Posterior cingulate gyrus (tissue), 11 donors: ENCODE results near the gene MED12.
A peak's percentile ranks its signal among the peaks of the same experiment; 100 is the strongest.
"Not testable (repeated sequence)": the region's sequence is repeated elsewhere in the genome, so short reads cannot be mapped to it uniquely, and the experiment has no call there.

Source experiments
- DNase-seq, 10 donors: peaks; one replicate each; pipeline versions ENCODE4 v3.0.0 to v3.0.0-alpha.2; 2020 to 2021; ENCODE audit warnings: mixed read lengths in 3 of 10
- intact Hi-C: fragments of 100-400 bp; cut with DNase I; formaldehyde crosslinking; loops from one replicate; pipeline ENCODE4 v1.15.1; 2023

MED12 gene

GRCh38 chrX:71154641-71155040 lies 36.2 kb downstream of the MED12 start:
- intact Hi-C loops = no loop called here

DNA sequence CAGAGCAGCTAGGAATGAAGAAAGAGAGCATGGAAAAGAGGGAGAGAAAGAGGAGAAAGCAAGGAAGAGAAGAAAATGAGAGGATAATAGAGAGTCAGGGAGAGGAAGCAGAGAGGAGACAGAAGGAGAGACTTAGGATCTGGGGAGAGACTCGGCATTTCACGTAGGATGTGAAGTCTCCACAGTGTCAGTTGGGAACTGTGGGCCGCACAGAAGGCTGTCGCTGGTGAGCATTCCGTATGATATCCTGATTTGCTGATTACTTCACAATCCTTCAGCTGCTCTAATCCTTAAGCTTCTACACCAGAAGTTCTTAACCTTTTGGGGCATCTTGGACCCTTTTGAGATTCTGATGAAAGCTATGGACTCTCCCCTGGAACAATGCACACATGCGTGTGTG lies 40.2 kb downstream of the MED12 start:
- intact Hi-C loops = no loop called here
- peak in 1 of 10 donors; percentile 62 for DNase-seq

More at GRCh38 chrX:71154641-71155040, 36.2 kb downstream of the MED12 start:
- peak in 1 of 10 donors; percentile 69 for DNase-seq

- DNase-seq = no peak
- intact Hi-C loops = no loop called here
Observed at GRCh38 chrX:71159335-71159734, 40.9 kb downstream of the MED12 start.

DNA sequence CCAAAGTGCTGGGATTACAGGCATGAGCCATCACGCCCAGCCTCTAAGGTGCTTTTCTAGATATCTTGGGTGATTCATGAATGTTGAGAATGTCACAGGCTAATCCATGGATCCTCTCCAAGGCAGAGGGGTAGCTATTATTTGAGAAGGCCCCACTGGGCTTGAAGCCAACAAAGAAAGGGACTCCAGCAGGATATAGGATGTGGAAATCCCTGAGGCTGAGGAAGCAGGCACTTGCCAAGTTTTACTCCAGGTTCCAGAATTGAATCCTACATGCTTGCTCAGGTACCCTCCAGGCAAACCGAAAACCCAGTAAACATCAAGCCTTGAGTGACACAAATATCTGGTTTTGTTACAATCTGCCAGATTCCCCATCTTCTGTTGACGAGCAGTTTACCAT lies 42.1 kb downstream of the MED12 start:
- intact Hi-C loops = no loop called here
- DNase-seq = no peak

- intact Hi-C loops = no loop called here
- DNase-seq = peak in 5 of 10 donors; percentile 23 to 88 (median 51)
Observed at GRCh38 chrX:71162981-71163380, 44.6 kb downstream of the MED12 start.

DNA sequence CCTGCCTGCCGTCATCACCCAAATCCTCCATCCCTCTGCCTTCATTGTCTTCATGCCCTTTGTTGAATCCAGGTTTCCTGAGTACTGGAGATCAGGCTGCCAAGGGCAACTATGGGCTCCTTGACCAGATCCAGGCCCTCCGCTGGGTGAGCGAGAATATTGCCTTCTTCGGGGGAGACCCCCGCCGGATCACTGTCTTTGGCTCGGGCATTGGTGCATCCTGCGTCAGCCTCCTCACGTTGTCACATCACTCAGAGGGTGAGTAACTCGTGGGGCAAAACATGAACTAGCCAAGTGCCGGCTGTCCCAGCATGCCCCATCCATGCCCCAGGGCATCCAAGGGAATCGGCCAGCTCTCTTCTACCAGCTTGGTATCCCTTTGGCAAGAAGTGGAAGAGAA lies 45.7 kb downstream of the MED12 start:
- DNase-seq = peak in 1 of 10 donors; percentile 81
- intact Hi-C loops = no loop called here

- intact Hi-C loops = no loop called here
- peak in 4 of 10 donors; percentile 28 to 89 (median 36) for DNase-seq
Observed at GRCh38 chrX:71166461-71166860, 48.1 kb downstream of the MED12 start.

DNA sequence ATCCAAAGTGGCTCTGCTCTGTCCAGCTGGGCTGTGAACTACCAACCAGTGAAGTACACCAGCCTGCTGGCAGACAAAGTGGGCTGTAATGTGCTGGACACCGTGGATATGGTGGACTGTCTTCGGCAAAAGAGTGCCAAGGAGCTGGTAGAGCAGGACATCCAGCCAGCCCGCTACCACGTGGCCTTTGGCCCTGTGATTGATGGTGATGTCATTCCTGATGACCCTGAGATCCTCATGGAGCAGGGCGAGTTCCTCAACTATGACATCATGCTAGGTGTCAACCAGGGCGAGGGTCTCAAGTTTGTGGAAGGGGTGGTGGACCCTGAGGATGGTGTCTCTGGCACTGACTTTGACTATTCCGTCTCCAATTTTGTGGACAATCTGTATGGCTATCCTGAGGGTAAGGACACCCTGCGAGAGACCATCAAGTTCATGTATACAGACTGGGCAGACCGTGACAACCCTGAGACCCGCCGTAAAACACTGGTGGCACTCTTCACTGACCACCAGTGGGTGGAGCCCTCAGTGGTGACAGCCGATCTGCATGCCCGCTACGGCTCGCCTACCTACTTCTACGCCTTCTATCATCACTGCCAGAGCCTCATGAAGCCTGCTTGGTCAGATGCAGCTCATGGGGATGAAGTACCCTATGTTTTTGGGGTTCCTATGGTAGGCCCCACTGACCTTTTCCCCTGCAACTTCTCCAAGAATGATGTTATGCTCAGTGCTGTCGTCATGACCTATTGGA lies 48.8 kb downstream of the MED12 start:
- intact Hi-C loops = no loop called here
- peak in 1 of 10 donors; percentile 83 for DNase-seq

- peak in 1 of 10 donors; percentile 32 for DNase-seq
- intact Hi-C loops = no loop called here
Observed at GRCh38 chrX:71168134-71168533, 49.7 kb downstream of the MED12 start.

GRCh38 chrX:71169586-71169985 lies 51.2 kb downstream of the MED12 start:
- intact Hi-C loops = no loop called here
- DNase-seq = peak in 1 of 10 donors; percentile 79

DNA sequence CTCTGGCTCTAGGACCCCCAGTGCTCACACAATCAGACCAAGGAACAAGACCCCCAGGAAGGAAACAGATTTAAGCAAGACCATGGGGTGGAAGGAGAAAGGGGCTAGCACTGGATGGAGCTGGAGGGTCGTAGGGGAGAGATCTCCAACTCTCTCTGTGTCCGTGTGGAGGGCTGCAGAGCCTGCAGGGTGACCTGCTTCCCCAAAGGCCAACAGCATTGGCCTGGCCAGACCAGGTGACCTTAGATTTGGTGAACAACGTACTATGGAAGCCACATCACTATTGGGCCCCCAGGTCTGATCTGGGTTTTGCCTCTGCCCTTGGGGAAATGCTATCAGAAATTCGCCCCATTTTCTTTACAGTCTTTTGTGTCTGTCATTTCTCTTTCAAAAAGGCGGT lies 52.3 kb downstream of the MED12 start:
- intact Hi-C loops = no loop called here
- no peak for DNase-seq

- peak in 1 of 10 donors; percentile 57 for DNase-seq
- intact Hi-C loops = no loop called here
Observed at GRCh38 chrX:71171110-71171801, 52.9 kb downstream of the MED12 start.

- DNase-seq = peak in 1 of 10 donors; percentile 34
- intact Hi-C loops = no loop called here
Observed at GRCh38 chrX:71173440-71173839, 55.0 kb downstream of the MED12 start.

DNA sequence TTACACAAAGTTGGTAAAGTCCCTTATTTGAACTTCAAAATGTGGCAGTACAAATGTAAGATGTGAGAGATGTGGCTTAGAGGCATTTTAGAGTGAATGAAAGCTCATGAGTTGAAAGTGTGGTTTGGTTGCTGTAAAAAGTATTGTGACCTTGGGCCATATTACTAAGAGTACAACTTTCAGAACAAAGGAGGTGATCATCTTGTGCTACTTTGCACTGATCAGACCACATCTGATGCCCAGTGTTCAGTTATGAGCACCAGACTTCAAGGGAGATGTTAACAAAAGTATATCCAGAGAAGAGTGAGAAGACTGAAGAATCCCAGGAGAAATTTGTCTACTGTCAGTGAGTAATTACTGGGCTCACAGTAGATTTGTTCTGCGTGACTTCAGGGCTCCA lies 56.4 kb downstream of the MED12 start:
- DNase-seq = no peak
- intact Hi-C loops = loop anchor here (5.0 kb wide), 1 partner anchor 77 kb away; the partner anchor contains the start of gene FOXO4

DNA sequence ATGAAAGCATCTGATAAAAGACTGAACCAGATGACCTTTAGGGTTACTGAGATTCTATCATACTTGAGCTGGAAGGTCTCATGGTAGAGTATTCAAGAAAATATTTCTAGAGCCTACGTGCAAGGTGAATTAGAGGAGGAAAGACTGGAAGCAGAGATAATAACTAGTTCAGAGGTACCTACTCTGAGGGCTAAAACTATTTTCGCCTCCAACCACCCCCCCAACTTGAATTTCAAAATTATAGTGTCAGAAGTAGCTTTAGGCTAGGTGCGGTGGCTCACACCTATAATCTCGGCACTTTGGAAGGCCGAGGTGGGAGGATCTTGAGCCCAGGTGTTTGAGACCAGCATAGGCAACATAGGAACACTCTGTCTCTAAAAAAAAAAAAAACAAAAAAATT lies 57.1 kb downstream of the MED12 start:
- DNase-seq = no peak
- intact Hi-C loops = loop anchor here (5.0 kb wide), 1 partner anchor 78 kb away; the partner anchor contains the start of gene FOXO4

DNA sequence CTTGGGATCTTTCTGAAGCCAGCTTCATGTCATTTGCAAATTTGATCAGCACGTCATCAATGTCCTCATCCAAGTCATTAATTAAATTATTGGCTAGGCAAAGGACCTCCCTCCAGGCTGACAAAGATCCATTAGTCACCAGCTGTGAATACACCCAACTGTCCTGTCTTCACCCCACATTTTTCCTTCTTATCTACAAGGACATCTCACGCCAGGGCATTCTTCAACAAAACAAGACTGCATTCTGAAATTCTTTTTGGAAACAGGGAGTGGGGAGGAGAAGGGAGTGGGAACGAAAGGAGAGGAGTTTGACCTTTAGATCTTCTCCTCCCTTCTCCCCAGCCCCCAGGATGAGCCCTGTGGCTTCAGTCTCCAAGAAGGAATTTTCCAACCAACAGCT lies 58.9 kb downstream of the MED12 start:
- DNase-seq = no peak
- intact Hi-C loops = loop anchor here (5.0 kb wide), 1 partner anchor 80 kb away; the partner anchor contains the start of gene FOXO4

- intact Hi-C loops = loop anchor here (2.0 to 5.0 kb wide), 2 partner anchors 82 to 180 kb away; partner anchors contain the start of gene FOXO4
- DNase-seq = peak in 6 of 10 donors; percentile 41 to 90 (median 52)
Observed at GRCh38 chrX:71178908-71179307, 60.5 kb downstream of the MED12 start.

DNA sequence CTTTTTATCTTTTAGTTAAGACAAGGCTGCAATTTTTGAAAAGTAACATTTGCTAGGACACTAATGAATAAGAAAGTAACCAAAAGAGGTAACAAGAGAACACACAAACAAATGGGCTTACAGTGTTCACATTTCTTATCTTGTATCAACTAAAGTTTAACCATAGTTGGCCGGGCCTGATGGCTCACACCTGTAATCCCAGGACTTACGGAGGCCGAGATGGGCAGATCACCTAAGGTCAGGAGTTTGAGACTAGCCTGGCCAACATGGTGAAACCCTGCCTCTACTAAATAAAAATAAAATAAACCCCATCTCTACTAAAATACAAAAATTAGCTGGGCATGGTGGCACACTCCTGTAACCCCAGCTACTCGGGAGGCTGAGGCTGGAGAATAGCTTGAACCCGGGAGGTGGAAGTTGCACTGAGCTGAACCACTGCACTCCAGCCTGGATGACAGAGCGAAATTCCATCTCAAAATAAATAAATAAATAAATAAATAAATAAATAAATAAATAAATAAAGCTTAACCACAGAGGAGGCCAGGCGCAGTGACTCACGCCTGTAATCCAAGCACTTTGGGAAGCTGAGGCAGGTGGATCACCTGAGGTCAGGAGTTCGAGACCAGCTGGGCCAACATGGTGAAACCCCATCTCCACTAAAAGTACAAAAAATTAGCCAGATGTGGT lies 62.3 kb downstream of the MED12 start:
- intact Hi-C loops = not testable (repeated sequence)
- DNase-seq = peak in 1 of 10 donors; percentile 40

DNA sequence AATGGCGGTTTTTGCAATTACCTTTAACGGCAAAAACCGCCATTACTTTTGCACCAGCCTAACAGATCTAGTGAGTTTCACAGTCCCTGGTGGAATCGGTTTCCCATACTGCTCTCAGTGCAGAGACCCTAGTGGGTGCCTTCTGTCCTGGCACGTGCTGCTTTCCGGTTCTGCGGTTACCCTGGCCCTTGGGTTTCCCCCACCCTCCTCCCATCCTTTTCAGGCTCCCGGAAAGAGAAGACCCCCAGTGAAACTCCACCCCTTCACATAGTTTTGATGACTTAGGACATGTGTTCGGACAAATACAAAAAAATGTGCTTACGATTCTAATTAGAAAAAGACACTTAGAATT lies 63.1 kb downstream of the MED12 start:
- DNase-seq = peak in 1 of 10 donors; percentile 70
- intact Hi-C loops = no loop called here

DNA sequence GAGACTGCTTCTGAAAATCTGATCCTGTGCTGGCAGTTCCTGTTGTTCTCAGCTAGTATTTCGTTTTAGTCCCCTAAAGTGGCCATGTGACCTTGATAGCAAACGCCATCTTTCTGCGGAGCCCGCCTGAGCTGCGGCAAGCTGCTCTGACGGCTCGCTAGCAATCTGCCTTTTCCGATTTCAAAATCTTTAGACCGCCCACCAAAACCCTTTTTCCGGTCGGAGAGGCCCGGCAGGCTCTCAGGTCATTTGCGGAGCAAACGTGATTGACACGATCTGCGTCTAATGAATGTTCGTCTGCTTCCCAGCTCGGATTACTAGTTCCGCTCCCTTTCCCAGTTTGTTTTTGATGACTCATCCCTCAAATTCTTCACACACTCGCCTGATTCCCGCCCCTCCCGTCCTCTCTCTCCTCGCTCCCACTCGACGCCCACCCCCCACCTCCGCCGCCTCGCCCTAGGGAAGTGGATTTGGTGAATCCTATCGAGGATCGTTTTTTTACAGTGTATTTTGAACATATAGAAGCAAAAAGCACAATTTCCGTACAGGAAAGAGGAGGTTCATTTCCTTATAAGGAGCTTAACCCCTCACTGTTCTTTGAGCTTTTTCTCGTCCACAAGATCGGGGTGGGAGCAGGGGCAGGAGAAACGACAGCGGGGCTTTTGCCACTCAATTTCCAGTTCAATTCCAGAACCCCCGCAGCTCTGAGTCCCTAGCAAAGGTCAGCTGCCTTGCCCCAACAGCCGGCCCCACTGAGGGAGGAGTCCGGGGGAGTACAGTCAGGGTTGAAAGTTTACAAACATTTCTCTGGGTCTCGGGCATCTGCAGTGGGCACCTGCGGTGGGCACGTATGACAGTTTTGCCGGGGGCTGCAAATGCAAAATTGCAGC lies 63.8 kb downstream of the MED12 start:
- peak; percentile 76 to 98 (median 84) for DNase-seq
- intact Hi-C loops = no loop called here
